Astrocyte of the spinal cord (primary cell): ENCODE data around the gene CTNNBL1.

Experiments
- DNase-seq: peaks from one replicate; pipeline ENCODE4 v3.0.0; 2011; ENCODE audit warnings: low read depth, low spot score
- H3K4me3 ChIP-seq: 2 replicates; pipeline ENCODE4 v1.5.1; 2011; ENCODE audit warnings: low read depth, mild to moderate bottlenecking, low read length, moderate library complexity
- in situ Hi-C: cut with HindIII; loops from 2 replicates; pipeline ENCODE4 v1.10.0; 2017; ENCODE audit warnings: low sequenced_read_pairs
- TF ChIP-seq, protein P1 (sequence below): IDR thresholded peaks from 2 replicates; pipeline ENCODE4 v1.5.1; 2012; ENCODE audit warnings: low read depth, mild to moderate bottlenecking, low read length, inconsistent platforms

The CTNNBL1 gene

DNA sequence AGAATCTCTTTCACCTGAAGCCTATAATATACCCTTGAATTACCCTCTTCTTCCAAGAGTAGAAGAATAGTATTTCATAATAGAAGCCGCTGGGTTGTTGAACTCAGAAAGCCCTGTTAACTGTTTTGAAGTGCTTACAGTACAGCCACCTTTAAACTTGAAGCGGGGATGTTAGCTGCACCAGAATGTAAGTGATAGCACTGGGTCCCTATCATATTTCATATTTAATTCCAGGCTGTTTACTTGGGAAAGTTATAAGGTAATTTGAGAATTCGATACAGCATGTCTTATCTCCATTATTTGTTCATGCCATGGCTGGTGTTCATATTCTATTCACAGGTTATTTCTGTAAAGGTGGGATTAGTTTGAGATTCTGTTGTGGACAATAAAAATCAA lies 145.6 kb downstream of the CTNNBL1 start:
- in situ Hi-C loops, result no loop called here
- TF ChIP-seq, protein P1, sequence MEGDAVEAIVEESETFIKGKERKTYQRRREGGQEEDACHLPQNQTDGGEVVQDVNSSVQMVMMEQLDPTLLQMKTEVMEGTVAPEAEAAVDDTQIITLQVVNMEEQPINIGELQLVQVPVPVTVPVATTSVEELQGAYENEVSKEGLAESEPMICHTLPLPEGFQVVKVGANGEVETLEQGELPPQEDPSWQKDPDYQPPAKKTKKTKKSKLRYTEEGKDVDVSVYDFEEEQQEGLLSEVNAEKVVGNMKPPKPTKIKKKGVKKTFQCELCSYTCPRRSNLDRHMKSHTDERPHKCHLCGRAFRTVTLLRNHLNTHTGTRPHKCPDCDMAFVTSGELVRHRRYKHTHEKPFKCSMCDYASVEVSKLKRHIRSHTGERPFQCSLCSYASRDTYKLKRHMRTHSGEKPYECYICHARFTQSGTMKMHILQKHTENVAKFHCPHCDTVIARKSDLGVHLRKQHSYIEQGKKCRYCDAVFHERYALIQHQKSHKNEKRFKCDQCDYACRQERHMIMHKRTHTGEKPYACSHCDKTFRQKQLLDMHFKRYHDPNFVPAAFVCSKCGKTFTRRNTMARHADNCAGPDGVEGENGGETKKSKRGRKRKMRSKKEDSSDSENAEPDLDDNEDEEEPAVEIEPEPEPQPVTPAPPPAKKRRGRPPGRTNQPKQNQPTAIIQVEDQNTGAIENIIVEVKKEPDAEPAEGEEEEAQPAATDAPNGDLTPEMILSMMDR, result no peak
- no peak for DNase-seq
- no peak overlapping the region for H3K4me3 ChIP-seq

DNA sequence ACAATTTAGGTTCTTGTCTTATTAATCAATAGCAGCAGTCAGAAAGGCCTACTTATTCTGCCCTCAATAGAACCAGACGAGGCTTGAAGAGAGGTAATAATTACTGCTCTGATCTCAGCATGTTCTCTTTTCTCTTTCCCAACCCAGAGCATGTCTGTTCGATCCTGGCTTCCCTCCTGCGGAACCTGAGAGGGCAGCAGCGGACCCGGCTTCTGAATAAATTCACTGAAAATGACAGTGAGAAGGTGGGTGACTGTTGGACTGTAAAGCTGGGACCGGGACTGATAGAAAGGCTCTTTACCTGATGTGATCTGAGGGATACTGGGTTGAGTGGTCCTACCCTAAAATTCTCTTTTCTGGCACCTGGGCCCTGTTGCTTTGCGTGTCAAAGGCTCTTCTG lies 146.1 kb downstream of the CTNNBL1 start:
- TF ChIP-seq, protein P1, result no peak
- no peak overlapping the region for H3K4me3 ChIP-seq
- in situ Hi-C loops, result no loop called here
- DNase-seq, result no peak

DNA sequence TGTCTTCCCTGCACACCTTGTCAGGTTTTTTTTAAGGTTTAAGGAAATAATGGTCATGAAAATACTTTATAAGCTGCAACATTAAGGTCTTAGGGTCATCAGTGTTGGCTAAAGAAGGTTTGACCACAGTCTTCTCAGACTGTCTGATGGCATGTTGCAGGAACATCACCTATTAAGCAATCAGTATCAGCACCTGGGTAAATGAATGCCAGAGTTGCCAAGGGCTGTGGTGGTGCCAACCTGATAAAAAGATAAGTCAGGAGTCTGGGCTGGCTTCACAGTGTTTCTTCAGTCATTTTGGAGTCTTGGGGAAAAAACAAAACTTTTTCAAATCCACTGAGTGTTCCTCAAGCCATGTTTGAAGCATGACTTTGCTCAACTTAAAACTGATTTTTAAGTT lies 147.6 kb downstream of the CTNNBL1 start:
- no peak for DNase-seq
- no peak overlapping the region for H3K4me3 ChIP-seq
- TF ChIP-seq, protein P1, result no peak
- in situ Hi-C loops, result no loop called here

DNA sequence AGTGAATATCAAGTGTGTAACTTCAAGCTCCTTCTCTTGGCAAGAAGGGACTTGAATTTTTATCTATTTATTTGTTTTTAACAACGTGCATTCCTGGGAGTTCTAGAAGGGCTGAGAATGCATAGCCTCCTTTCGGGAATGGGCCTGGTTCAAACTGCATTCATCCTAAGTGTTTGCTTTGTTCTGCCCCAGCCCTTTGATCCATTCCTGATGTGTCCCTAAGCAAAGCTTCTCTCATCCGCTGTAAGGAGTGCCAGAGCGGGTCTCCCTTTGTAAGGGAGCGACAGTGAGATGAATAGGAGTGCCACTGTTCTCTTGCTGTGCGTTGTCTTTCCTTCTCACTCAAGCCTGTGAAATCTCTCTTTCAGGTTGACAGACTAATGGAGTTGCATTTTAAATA lies 148.1 kb downstream of the CTNNBL1 start:
- TF ChIP-seq, protein P1, result no peak
- in situ Hi-C loops, result no loop called here
- DNase-seq, result no peak
- no peak overlapping the region for H3K4me3 ChIP-seq

DNA sequence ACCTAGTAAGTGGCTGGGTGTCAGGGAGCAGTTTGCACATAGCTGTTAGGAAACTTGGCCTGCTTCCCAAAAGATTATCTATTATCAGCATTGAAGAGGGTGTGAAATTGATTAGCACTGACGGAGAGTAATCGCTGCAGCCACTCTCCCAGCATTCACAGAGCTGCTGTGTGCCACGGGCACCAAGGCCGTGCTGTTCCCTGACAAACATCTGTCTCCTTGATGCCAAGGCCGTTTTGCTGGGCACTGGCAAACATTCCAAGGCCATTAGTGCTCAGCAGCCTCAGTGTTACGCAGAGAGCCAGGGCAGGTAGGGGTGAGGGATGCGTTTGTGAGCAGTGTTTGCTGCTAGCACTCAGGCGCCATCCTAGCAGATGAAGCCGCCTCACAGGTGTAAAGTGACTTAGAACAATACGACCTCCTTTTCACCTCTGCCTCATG lies 151.4 kb downstream of the CTNNBL1 start:
- in situ Hi-C loops, result no loop called here
- H3K4me3 ChIP-seq, result no peak overlapping the region
- TF ChIP-seq, protein P1, result no peak
- no peak for DNase-seq

DNA sequence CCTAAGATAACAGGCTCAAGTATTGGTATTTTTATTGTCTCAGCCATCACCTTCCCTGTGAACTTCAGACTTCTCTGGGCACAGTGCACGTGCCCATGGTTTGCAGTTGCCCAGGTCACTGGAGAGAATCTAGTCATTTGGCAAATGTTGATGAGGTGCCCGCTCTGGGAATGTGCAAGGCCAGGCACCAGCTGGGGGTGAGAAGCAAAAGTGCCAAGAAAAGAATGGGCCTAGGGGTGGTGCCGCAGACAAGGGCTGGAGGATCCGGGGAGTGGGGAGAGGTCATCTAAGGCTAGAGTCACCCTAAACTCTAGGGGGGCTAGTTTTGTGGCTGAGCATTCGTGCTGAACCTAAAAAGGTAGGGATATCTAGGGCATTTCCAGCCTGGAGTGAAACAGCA lies 152.0 kb downstream of the CTNNBL1 start:
- DNase-seq, result no peak
- TF ChIP-seq, protein P1, result no peak
- in situ Hi-C loops, result no loop called here
- no peak overlapping the region for H3K4me3 ChIP-seq

DNA sequence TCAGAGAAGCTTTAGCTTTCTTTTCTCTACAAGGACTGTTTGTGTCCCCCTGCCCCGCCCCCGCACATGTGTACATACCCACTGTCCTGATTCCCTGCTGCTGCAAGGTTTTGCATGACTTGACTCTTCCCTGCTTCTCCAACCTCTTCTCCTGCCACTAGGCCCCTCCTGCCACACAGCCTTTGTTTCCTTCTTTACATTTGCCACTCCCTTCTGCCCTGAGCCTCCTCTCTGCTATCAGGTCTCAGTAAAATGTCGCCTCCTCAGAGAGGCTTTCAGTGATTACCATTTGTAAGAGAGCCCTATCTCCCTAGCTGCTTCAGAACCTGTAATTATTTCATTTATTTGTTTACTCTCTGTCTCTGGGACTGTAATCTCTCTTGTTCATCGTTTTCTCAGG lies 152.7 kb downstream of the CTNNBL1 start:
- DNase-seq, result no peak
- no peak overlapping the region for H3K4me3 ChIP-seq
- in situ Hi-C loops, result no loop called here
- TF ChIP-seq, protein P1, result no peak
